SK-N-SH (cell line): Measurements from ENCODE around the gene LTBP2. TPM values are rescaled to one million over a fixed set of nuclear protein-coding genes. Genes with fewer than 3 reads are reported as not detected.

Source experiments
- CTCF ChIA-PET: fragments of 300-600, 350-600 bp; formaldehyde crosslinking; extraction: SDS; loops from one replicate; lab custom pipeline; 2021; lab: Yijun Ruan, JAX
- POLR2A ChIA-PET: fragments of 350-600 bp; sonication (Branson Sonifier 250); formaldehyde crosslinking; extraction: SDS; loops from one replicate; lab custom pipeline; 2020; ENCODE audit warnings: antibody characterized with exemption, inconsistent platforms; lab: Yijun Ruan, JAX
- DNase-seq: peaks from one replicate; pipeline ENCODE4 v3.0.0; 2012
- H2AFZ ChIP-seq: fragments of 200-600 bp; sonication (generic); 2 replicates; pipeline ENCODE4 v1.8.1; 2016; ENCODE audit warnings: antibody characterized with exemption, mild to moderate bottlenecking, low read depth
- H3F3A ChIP-seq: fragments of 200-600 bp; sonication (generic); replicated peaks from 2 replicates; pipeline ENCODE3; 2016; ENCODE audit warnings: antibody characterized with exemption, mild to moderate bottlenecking; ENCODE audit not compliant: insufficient read depth
- H3K27ac ChIP-seq, 2 experiments: fragments of 200-500 bp in 1 of 2; fragments of 200-600 bp in 1 of 2; sonication (Bioruptor generic) in 1 of 2; sonication (generic), shearing (Covaris generic) in 1 of 2; 2 replicates each; pipeline versions ENCODE4 v1.5.1 to v1.6.1; 2014 to 2016; ENCODE audit warnings: low read depth in 2 of 2, inconsistent platforms in 1 of 2, low read length in 1 of 2, mild to moderate bottlenecking in 1 of 2, mixed read lengths in 1 of 2
- H3K27me3 ChIP-seq: fragments of 200-600 bp; sonication (generic), shearing (Covaris generic); 2 replicates; pipeline ENCODE4 v1.6.1; 2016; ENCODE audit warnings: mixed run types; ENCODE audit not compliant: insufficient read depth
- H3K36me3 ChIP-seq, 2 experiments: fragments of 200-500 bp in 1 of 2; fragments of 200-600 bp in 1 of 2; sonication (Bioruptor generic) in 1 of 2; sonication (generic) in 1 of 2; replicated peaks in 1 of 2; 2 replicates each; pipeline versions ENCODE3 to v1.5.1; 2014 to 2016; ENCODE audit warnings: low read length in 1 of 2, mild to moderate bottlenecking in 1 of 2; ENCODE audit not compliant: insufficient read depth in 2 of 2, control insufficient read depth in 1 of 2
- H3K4me1 ChIP-seq, 2 experiments: fragments of 200-500 bp in 1 of 2; fragments of 200-600 bp in 1 of 2; sonication (Bioruptor generic) in 1 of 2; sonication (generic), shearing (Covaris generic) in 1 of 2; 2 replicates each; pipeline versions ENCODE4 v1.5.1 to v1.6.1; 2014 to 2016; ENCODE audit warnings: low read depth in 1 of 2, low read length in 1 of 2, mixed run types in 1 of 2; ENCODE audit not compliant: insufficient read depth in 2 of 2, control insufficient read depth in 1 of 2
- H3K4me2 ChIP-seq: fragments of 200-600 bp; sonication (generic), shearing (Covaris generic); 2 replicates; pipeline ENCODE4 v1.6.1; 2017; ENCODE audit warnings: mixed run types
- H3K4me3 ChIP-seq, 2 experiments: fragments of 200-500 bp in 1 of 2; fragments of 200-600 bp in 1 of 2; sonication (Bioruptor generic) in 1 of 2; sonication (generic), shearing (Covaris generic) in 1 of 2; 2 replicates each; pipeline versions ENCODE4 v1.5.1 to v1.8.1; 2014 to 2016; ENCODE audit warnings: low read depth in 2 of 2, inconsistent platforms in 1 of 2, low read length in 1 of 2, mild to moderate bottlenecking in 1 of 2, mixed read lengths in 1 of 2, moderate library complexity in 1 of 2
- H3K79me2 ChIP-seq: fragments of 200-600 bp; sonication (generic); 2 replicates; pipeline ENCODE4 v1.8.1; 2017; ENCODE audit warnings: mild to moderate bottlenecking; ENCODE audit not compliant: insufficient read depth
- H3K9ac ChIP-seq: fragments of 200-600 bp; sonication (generic); 2 replicates; pipeline ENCODE4 v1.6.1; 2017; ENCODE audit warnings: mixed run types
- H3K9me2 ChIP-seq: fragments of 200-600 bp; sonication (generic); 2 replicates; pipeline ENCODE4 v1.6.1; 2017; ENCODE audit warnings: mixed run types
- H3K9me3 ChIP-seq: fragments of 200-600 bp; sonication (generic); 2 replicates; pipeline ENCODE4 v1.6.1; 2017; ENCODE audit warnings: mixed run types, mild to moderate bottlenecking, moderate library complexity
- H4K20me1 ChIP-seq: fragments of 200-600 bp; sonication (generic); 2 replicates; pipeline ENCODE4 v1.6.1; 2017; ENCODE audit warnings: mild to moderate bottlenecking, mixed run types; ENCODE audit not compliant: insufficient read depth
- FOXM1 ChIP-seq: IDR thresholded peaks from 2 replicates; pipeline ENCODE4 v1.4.0; 2012; ENCODE audit warnings: low read depth, mild to moderate bottlenecking
- MXI1 ChIP-seq: IDR thresholded peaks from 2 replicates; pipeline ENCODE4 v1.6.1; 2012; ENCODE audit warnings: mild to moderate bottlenecking, low read depth, low read length, improper control_type of control experiment
- NFIC ChIP-seq: IDR thresholded peaks from 2 replicates; pipeline ENCODE4 v1.4.0; 2012; ENCODE audit warnings: borderline replicate concordance
- RAD21 ChIP-seq: IDR thresholded peaks from 2 replicates; pipeline ENCODE4 v1.6.1; 2012; ENCODE audit warnings: mild to moderate bottlenecking, low read length
- SIN3A ChIP-seq: IDR thresholded peaks from 2 replicates; pipeline ENCODE4 v1.6.1; 2012; ENCODE audit warnings: low read depth, mild to moderate bottlenecking, low read length, moderate library complexity, borderline replicate concordance
- SMC3 ChIP-seq: IDR thresholded peaks from 2 replicates; pipeline ENCODE4 v1.6.1; 2012; ENCODE audit warnings: low read depth, low read length, improper control_type of control experiment
- TAF1 ChIP-seq: IDR thresholded peaks from 2 replicates; pipeline ENCODE4 v1.6.1; 2012; ENCODE audit warnings: low read depth, mild to moderate bottlenecking, low read length, moderate library complexity, borderline replicate concordance
- TCF12 ChIP-seq: IDR thresholded peaks from 2 replicates; pipeline ENCODE4 v1.4.0; 2012
- TEAD4 ChIP-seq: IDR thresholded peaks from 2 replicates; pipeline ENCODE4 v1.4.0; 2012; ENCODE audit warnings: mild to moderate bottlenecking, borderline replicate concordance; ENCODE audit not compliant: insufficient read depth
- YY1 ChIP-seq: IDR thresholded peaks from 2 replicates; pipeline ENCODE4 v1.4.0; 2012; ENCODE audit warnings: low read depth, mild to moderate bottlenecking
- WGBS: methylation state at CpG from one replicate; pipeline ENCODE4 v1.1.6; 2017; ENCODE audit warnings: low lambda C conversion rate; 5-methylcytosine and 5-hydroxymethylcytosine counted together
- polyA plus RNA-seq, 3 experiments: library from polyadenylated mRNA; depleted of rRNA; stranded (reverse); fragments of >200 nt; gene quantifications; 2 replicates each; pipeline ENCODE4 v1.2.3, GENCODE V29; 2012
- TF ChIP-seq, protein P1 (sequence below): fragments of 200-600 bp; sonication (generic); IDR thresholded peaks from 2 replicates; pipeline ENCODE4 v1.6.1; 2017; ENCODE audit warnings: antibody characterized with exemption, mild to moderate bottlenecking, moderate library complexity
- TF ChIP-seq, protein P2 (sequence below): IDR thresholded peaks from 2 replicates; pipeline ENCODE4 v1.4.0; 2012; ENCODE audit warnings: low read depth, borderline replicate concordance
- TF ChIP-seq, protein P3 (sequence below): fragments of 150-350 bp; IDR thresholded peaks from 2 replicates; pipeline ENCODE4 v1.6.1; 2017; ENCODE audit warnings: antibody characterized with exemption, low read length, low read depth, borderline replicate concordance
- TF ChIP-seq, protein P4 (sequence below): IDR thresholded peaks from 2 replicates; pipeline ENCODE4 v1.6.1; 2012; ENCODE audit warnings: mild to moderate bottlenecking, low read depth, low read length, moderate library complexity

Gene LTBP2
- polyA plus RNA-seq, 1 of the 3 experiments (the other 2 are of a cell fraction) = 58.8 TPM

DNA sequence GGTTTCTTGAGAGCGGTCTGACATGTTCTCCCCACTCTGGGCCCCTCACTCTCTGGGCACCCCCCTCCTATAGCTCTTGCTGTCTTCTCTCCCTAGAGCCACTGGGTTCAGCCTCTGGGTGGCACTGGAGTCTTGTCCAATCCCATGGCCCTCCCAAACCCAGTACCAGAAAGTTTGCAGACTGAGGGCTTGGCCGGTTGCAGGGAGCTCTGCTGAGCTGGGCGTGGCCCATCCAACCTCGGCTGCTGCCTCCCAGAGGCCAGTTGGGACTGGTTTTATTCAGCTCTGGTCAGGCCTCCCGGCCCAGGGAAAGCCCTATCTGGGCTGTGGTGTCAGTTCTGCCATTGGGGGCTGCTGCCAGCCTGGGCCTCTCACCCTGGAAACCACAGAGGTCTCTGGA, 80.6 kb downstream of the LTBP2 start:
- TF ChIP-seq MXI1 = no peak
- TF ChIP-seq TCF12 = no peak
- TF ChIP-seq, protein P1, sequence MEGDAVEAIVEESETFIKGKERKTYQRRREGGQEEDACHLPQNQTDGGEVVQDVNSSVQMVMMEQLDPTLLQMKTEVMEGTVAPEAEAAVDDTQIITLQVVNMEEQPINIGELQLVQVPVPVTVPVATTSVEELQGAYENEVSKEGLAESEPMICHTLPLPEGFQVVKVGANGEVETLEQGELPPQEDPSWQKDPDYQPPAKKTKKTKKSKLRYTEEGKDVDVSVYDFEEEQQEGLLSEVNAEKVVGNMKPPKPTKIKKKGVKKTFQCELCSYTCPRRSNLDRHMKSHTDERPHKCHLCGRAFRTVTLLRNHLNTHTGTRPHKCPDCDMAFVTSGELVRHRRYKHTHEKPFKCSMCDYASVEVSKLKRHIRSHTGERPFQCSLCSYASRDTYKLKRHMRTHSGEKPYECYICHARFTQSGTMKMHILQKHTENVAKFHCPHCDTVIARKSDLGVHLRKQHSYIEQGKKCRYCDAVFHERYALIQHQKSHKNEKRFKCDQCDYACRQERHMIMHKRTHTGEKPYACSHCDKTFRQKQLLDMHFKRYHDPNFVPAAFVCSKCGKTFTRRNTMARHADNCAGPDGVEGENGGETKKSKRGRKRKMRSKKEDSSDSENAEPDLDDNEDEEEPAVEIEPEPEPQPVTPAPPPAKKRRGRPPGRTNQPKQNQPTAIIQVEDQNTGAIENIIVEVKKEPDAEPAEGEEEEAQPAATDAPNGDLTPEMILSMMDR = 0 out of 2 replicates have a peak, but pooled peaks have one; percentile 13
- TF ChIP-seq, protein P2, sequence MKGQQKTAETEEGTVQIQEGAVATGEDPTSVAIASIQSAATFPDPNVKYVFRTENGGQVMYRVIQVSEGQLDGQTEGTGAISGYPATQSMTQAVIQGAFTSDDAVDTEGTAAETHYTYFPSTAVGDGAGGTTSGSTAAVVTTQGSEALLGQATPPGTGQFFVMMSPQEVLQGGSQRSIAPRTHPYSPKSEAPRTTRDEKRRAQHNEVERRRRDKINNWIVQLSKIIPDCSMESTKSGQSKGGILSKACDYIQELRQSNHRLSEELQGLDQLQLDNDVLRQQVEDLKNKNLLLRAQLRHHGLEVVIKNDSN = no peak
- TF ChIP-seq RAD21 = peak; percentile 57
- TF ChIP-seq, protein P3, sequence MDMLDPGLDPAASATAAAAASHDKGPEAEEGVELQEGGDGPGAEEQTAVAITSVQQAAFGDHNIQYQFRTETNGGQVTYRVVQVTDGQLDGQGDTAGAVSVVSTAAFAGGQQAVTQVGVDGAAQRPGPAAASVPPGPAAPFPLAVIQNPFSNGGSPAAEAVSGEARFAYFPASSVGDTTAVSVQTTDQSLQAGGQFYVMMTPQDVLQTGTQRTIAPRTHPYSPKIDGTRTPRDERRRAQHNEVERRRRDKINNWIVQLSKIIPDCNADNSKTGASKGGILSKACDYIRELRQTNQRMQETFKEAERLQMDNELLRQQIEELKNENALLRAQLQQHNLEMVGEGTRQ = no peak
- TF ChIP-seq, all 33 proteins: peak for 2
- no peak overlapping the region for H3K9ac ChIP-seq
- ChIA-PET CTCF (interaction anchor here (0.7 to 2.2 kb wide), 4 partner anchors 8 to 80 kb away, joined by 3 to 7 read pairs (median 4); partner anchors contain the start of gene LTBP2), POLR2A (no interaction called here)
- no peaks in the 10 kb centered on the region for H4K20me1 ChIP-seq
- H3F3A ChIP-seq = peaks cover 3% of the 10 kb centered on the region
- no peak overlapping the region for H3K4me2 ChIP-seq
- H2AFZ ChIP-seq = no peak overlapping the region
- DNase-seq = peak; percentile 51
- H3K79me2 ChIP-seq = peaks cover 5% of the 10 kb centered on the region; the same call in 1 of the 2 replicates
- H3K27ac ChIP-seq = no peak overlapping the region
- no peaks in the 10 kb centered on the region for H3K27me3 ChIP-seq
- H3K9me3 ChIP-seq = no peaks in the 10 kb centered on the region
- 80% methylated on average over 2 of the region's 5 CpGs for WGBS
- H3K4me1 ChIP-seq = peaks cover 0 to 9% of the 10 kb centered on the region in 2 experiments; a peak in 1 of 4 replicates
- H3K4me3 ChIP-seq = no peak overlapping the region
- H3K36me3 ChIP-seq = peaks cover 26 to 50% of the 10 kb centered on the region in 2 experiments
- no peaks in the 10 kb centered on the region for H3K9me2 ChIP-seq

DNA sequence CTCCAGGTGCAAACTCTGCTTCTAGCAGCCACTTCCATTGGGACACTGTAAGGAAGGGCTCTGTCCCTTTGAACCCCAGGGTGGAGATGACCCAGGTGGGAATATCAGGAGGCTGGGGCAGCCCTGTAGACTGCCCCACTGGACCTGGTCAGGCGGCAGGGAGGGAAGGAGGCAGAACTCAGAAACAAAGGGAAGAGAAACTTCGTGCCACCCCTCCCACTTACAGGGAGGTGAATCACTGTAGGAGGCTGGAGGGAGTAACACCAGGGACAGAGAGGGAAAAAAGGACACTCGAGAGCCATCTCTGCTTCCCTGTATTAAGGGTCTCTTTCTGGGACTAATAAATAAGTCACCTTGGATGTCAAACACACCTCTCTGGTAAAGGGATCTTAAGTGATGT, 81.0 kb downstream of the LTBP2 start:
- DNase-seq = no peak
- no peak overlapping the region for H3K4me3 ChIP-seq
- H3K27ac ChIP-seq = no peak overlapping the region
- H3K4me2 ChIP-seq = no peak overlapping the region
- no peaks in the 10 kb centered on the region for H4K20me1 ChIP-seq
- no peak overlapping the region for H3K9ac ChIP-seq
- H3K36me3 ChIP-seq = peaks cover 22 to 49% of the 10 kb centered on the region in 2 experiments
- H3K79me2 ChIP-seq = peaks cover 5% of the 10 kb centered on the region; the same call in 1 of the 2 replicates
- H3F3A ChIP-seq = peaks cover under 1% of the 10 kb centered on the region
- ChIA-PET CTCF (interaction anchor here (0.7 to 1.0 kb wide), 2 partner anchors 16 to 81 kb away, joined by 3 to 4 read pairs; partner anchors contain the start of gene LTBP2), POLR2A (no interaction called here)
- 94% methylated on average over 3 of the region's 3 CpGs for WGBS
- H3K4me1 ChIP-seq = peaks cover 0 to 7% of the 10 kb centered on the region in 2 experiments; a peak in 1 of 4 replicates
- no peak overlapping the region for H2AFZ ChIP-seq
- no peaks in the 10 kb centered on the region for H3K27me3 ChIP-seq
- H3K9me2 ChIP-seq = no peaks in the 10 kb centered on the region
- no peaks in the 10 kb centered on the region for H3K9me3 ChIP-seq
- no peak for TF ChIP-seq TCF12
- no peak for TF ChIP-seq TEAD4
- TF ChIP-seq, protein P2 = no peak
- TF ChIP-seq, protein P3 = no peak
- no peak for TF ChIP-seq TAF1
- no peak for TF ChIP-seq MXI1
- TF ChIP-seq, protein P4, sequence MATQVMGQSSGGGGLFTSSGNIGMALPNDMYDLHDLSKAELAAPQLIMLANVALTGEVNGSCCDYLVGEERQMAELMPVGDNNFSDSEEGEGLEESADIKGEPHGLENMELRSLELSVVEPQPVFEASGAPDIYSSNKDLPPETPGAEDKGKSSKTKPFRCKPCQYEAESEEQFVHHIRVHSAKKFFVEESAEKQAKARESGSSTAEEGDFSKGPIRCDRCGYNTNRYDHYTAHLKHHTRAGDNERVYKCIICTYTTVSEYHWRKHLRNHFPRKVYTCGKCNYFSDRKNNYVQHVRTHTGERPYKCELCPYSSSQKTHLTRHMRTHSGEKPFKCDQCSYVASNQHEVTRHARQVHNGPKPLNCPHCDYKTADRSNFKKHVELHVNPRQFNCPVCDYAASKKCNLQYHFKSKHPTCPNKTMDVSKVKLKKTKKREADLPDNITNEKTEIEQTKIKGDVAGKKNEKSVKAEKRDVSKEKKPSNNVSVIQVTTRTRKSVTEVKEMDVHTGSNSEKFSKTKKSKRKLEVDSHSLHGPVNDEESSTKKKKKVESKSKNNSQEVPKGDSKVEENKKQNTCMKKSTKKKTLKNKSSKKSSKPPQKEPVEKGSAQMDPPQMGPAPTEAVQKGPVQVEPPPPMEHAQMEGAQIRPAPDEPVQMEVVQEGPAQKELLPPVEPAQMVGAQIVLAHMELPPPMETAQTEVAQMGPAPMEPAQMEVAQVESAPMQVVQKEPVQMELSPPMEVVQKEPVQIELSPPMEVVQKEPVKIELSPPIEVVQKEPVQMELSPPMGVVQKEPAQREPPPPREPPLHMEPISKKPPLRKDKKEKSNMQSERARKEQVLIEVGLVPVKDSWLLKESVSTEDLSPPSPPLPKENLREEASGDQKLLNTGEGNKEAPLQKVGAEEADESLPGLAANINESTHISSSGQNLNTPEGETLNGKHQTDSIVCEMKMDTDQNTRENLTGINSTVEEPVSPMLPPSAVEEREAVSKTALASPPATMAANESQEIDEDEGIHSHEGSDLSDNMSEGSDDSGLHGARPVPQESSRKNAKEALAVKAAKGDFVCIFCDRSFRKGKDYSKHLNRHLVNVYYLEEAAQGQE = no peak
- no peak for TF ChIP-seq NFIC
- no peak for TF ChIP-seq YY1
- no peak for TF ChIP-seq FOXM1
- no peak for TF ChIP-seq SMC3
- no peak for TF ChIP-seq SIN3A
